Measurements from ENCODE around the gene CNPPD1.
"Not testable (repeated sequence)": the region's sequence is repeated elsewhere in the genome, so short reads cannot be mapped to it uniquely, and the experiment has no call there.

The CNPPD1 gene

DNA sequence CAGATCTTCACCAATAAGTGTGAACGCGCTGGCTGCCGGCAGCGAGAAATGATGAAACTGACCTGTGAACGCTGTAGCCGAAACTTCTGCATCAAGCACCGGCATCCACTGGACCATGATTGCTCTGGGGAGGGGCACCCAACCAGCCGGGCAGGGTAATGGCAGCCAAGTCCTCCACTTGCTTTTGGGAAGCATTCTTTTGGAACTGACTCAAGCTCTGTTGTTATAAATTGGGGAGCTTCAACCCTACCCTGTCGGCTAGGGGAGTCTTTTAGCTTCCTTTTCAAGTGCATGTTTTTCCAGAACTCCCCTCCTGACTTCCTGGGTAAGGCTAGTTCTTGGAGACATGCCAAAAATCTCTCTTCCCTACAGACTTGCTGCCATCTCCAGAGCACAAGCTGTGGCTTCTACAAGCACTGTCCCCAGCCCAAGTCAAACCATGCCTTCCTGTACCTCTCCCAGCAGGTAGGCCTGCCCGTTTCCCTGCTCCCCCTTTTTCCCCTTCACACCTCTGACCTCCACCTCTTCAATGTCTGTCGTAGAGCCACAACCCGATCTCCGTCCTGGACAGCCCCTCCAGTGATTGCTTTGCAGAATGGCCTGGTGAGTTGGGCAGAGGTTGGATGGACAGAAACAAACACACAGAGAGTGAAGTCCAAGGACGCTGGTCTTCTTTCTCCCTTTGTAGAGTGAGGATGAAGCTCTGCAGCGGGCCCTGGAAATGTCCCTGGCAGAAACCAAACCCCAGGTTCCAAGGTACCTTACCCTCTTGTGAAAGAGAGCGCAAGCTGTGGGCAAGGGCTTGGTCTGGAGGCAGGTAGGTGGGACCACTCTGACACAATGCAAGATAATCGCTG lies 31.4 kb upstream of the CNPPD1 start:
- DNase-seq (ENCODE audit: low spot score) = no peak

DNA sequence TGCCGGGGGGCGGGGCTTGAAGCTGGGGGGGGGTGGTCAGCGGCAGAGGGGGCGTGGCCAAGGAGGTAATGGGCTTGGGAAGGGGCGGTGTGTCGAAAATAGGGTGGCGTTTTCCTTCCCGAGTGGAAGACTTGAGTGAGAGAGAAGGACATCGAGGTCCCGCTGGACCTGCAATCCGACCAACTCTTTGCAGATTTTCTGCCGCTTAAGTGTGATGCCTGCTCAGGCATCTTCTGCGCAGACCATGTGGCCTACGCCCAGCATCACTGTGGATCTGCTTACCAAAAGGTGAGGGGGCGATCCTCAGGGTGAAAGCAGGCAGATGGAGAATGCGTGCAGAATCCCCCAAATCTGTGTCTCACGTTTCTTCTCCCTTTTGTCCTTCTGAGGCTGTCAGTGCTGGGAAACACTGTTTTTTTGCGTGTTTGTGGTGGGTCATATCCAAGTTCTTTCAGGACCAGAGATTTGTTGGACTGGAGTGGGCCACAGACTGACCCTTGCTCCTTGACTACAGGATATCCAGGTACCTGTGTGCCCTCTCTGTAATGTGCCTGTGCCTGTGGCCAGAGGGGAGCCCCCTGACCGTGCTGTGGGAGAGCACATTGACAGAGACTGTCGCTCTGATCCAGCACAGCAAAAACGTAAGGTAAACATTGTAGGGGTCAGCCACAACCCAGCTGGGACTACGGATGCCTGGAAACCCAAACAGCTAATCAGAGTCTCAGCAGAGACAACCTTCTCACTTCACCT lies 30.6 kb upstream of the CNPPD1 start:
- DNase-seq (ENCODE audit: low spot score) = no peak

DNA sequence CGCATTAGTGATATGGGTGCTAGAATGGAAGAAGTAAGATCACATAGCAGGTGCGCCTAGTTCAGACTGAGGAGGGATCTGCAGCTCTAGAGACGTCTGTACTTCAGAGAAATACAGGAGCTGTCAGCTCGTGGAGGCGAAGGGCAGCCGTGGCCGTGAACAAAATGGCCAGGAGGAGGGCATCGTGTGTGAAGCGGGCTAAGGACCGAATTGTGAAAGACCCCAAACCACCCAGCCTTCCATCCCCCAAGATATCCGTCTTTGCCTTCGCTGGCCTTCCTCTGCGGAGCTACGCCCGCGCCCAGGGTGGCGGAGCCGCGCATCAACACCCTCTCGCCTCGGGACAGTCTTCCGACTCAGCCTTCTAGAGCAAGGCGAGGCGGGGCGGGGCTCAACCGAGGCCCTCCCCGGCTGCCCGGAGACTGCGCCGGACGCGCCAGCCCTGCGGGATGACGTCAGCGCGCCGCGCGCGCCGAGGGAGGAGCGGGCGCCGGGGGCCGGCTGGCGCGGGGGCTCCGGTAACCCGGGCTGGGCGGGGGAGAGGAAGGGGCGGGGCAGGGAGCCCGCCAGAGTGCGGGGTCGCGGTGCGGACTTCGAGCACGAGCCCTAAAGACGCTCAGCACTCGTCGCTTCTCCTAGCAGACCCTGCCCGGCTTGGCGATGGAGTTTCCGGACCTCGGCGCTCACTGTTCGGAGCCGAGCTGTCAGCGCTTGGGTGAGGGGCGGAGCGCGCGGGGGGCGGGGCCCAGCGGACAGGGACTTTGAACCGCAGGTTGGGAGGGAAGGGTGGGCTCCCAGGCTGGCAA lies 29.8 kb upstream of the CNPPD1 start, which contains the start of gene ZFAND2B:
Gene ZFAND2B, plus strand, starts transcription at position 455 of the 806 bp plus-strand sequence. Its CDS starts 206 bp downstream, at position 661.
- DNase-seq (ENCODE audit: low spot score) = peak; percentile 93

DNA sequence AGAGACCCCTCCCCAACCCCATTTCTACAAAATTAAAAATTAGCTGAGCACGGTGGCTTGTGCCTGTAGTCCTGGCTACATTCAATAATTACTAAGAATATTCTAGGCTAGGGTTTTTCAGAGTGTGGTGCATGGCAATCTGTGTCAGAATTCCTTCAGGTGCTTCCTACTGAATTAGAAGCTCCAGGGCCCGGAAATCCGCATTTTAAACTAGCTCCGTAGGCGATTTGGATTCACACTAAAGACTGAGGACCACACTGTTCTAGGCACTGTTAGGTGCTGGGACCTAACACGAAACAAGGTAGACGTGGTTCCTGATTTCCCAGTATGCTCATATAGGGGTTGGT lies 29.2 kb upstream of the CNPPD1 start:
- no peak for DNase-seq (ENCODE audit: low spot score)

GRCh38 chr2:219205165-219205538 lies 28.4 kb upstream of the CNPPD1 start:
- no peak for DNase-seq (ENCODE audit: low spot score)

- no peak for DNase-seq (ENCODE audit: low spot score)
Measured at GRCh38 chr2:219204425-219205164, 27.9 kb upstream of the CNPPD1 start.

DNA sequence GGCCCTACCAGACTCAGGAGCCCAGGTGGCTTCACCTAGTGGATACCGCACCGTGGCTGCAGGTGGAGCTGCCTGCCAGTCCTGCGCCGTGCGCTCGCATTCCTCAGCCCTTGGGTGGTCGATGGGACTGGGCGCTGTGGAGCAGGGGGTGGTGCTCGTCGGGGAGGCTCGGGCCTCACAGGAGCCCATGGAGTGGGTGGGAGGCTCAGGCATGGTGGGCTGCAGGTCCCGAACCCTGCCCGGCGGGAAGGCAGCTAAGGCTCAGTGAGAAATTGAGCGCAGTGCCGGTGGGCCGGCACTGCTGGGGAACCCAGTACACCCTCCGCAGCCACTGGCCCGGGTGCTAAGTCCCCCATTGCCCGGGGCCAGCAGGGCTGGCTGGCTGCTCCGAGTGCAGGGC lies 24.6 kb upstream of the CNPPD1 start:
- not testable (repeated sequence) for DNase-seq (ENCODE audit: low spot score)

GRCh38 chr2:219200502-219201326 lies 24.0 kb upstream of the CNPPD1 start:
- DNase-seq (ENCODE audit: low spot score) = not testable (repeated sequence)

- no peak for DNase-seq (ENCODE audit: low spot score)
Measured at GRCh38 chr2:219199470-219200211, 22.9 kb upstream of the CNPPD1 start.

GRCh38 chr2:219198974-219199373 lies 22.2 kb upstream of the CNPPD1 start:
- no peak for DNase-seq (ENCODE audit: low spot score)

- no peak for DNase-seq (ENCODE audit: low spot score)
Measured at GRCh38 chr2:219197388-219197787, 20.7 kb upstream of the CNPPD1 start.

DNA sequence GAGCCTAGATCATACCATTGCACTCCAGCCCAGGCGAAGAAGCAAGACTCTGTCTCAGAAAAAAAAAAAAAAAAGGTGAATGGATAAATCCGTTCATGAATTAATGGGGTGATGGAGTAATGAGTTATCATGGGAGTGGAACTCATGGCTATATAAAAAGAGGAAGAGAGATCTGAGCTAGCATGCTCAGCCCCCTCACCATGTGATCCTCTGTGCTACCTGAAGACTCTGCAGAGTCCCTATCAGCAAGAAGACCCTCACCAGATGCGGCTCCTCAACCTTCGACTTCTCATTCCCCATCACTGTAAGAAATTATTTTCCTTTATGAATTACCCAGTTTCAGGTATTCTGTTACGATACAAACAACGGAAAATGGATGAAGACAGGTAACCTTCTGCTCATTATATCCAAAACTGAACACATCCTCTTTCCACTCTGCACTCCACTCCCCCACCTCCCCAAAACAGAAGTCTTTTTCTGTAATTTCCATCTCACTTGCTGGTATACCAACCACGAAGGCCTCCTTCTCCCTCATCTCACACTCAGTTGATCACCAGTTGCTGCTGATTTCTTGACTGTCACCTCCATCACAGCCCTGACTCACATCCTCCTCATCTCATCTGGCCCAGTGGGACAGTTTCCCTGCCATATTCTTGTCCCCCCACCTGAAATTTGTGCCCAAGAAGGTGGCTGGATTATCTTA lies 10.2 kb upstream of the CNPPD1 start:
- no peak for DNase-seq (ENCODE audit: low spot score)

GRCh38 chr2:219184121-219184520 lies 7.4 kb upstream of the CNPPD1 start:
- no peak for DNase-seq (ENCODE audit: low spot score)

GRCh38 chr2:219183151-219183772 lies 6.5 kb upstream of the CNPPD1 start:
- DNase-seq (ENCODE audit: low spot score) = no peak

GRCh38 chr2:219182331-219183150 lies 5.8 kb upstream of the CNPPD1 start:
- no peak for DNase-seq (ENCODE audit: low spot score)

- no peak for DNase-seq (ENCODE audit: low spot score)
Measured at GRCh38 chr2:219181531-219181930, 4.8 kb upstream of the CNPPD1 start.

GRCh38 chr2:219180961-219181360 lies 4.2 kb upstream of the CNPPD1 start:
- DNase-seq (ENCODE audit: low spot score) = no peak
